ENCODE measurements around the gene BTBD7. TPM values are rescaled to one million over a fixed set of nuclear protein-coding genes. Genes with fewer than 3 reads are reported as not detected.

BTBD7 gene
- total RNA-seq, 1 donor from 2014 or later = 22.2 TPM

DNA sequence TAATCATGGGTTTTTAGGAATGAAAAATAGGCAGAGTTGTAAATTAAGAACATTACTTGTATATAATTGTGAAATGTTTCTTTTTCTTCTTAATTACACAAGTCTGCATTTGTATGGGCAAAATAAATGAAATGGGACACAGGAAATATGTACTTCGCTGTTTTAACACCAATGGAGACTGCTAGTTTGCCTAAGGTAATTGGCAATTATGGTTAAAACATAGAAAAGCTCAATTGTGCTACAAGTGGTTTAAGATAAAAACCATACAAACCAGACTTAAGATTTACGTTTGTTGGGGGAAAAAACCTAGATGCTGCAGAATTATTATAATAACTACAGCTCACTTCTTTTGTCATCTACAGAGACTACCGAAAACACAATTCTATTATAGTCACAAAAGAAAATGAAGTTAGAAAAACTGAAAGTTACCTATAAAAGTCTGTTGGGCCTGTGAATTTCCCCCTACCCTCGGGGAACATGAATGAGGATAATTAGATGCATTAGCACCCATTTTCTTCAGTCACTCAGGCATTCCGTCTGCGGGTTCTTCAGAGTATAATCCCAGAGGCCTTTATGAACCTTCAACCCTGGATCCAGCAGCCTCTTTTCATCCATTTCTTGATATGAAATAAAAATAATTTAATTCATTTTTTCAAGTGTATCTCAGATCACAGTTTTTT lies 37.2 kb downstream of the BTBD7 start:
- TF ChIP-seq, protein P1, sequence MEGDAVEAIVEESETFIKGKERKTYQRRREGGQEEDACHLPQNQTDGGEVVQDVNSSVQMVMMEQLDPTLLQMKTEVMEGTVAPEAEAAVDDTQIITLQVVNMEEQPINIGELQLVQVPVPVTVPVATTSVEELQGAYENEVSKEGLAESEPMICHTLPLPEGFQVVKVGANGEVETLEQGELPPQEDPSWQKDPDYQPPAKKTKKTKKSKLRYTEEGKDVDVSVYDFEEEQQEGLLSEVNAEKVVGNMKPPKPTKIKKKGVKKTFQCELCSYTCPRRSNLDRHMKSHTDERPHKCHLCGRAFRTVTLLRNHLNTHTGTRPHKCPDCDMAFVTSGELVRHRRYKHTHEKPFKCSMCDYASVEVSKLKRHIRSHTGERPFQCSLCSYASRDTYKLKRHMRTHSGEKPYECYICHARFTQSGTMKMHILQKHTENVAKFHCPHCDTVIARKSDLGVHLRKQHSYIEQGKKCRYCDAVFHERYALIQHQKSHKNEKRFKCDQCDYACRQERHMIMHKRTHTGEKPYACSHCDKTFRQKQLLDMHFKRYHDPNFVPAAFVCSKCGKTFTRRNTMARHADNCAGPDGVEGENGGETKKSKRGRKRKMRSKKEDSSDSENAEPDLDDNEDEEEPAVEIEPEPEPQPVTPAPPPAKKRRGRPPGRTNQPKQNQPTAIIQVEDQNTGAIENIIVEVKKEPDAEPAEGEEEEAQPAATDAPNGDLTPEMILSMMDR (conservative IDR thresholded peaks at IDR 0.05; ENCODE audit: low read depth, low read length) = no peak
- H3K4me3 ChIP-seq (ENCODE audit: low read depth, low read length) = no peak overlapping the region
- DNase-seq (ENCODE audit: low read depth) = no peak

DNA sequence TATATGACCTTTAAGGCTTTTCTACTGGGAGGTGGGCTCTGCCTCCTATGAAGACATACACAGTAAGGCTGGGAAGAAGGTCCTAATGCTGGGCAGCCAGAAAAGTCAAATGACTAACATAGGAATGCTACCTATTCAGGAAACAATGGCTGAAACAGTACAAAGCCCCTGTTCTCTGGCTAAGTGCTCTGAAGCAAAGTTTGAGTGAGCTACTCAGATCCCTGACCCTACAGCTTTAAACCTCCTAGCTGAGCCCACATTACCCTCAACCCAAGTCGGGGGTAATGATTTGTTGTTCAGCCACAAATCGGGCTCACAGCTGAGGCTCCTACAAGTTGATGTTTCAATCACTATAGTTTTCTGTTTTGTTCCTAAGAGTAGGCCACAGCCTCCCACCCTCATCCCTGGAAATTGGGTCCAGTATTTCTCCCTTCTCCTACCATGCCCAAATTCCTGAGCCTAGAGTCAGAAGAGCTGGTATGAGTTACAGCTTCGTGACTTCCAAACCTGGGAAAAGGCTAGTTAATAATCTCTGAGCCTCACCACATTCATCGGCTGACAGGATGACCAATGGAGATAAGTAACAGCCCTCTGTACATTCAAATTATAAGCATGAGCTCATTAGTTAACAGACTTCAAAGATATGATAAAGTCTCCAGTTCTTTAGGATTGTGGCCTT lies 46.5 kb downstream of the BTBD7 start:
- no peak overlapping the region for H3K4me3 ChIP-seq (ENCODE audit: low read depth, low read length)
- TF ChIP-seq, protein P1 (conservative IDR thresholded peaks at IDR 0.05; ENCODE audit: low read depth, low read length) = no peak
- DNase-seq (ENCODE audit: low read depth) = peak; percentile 95

DNA sequence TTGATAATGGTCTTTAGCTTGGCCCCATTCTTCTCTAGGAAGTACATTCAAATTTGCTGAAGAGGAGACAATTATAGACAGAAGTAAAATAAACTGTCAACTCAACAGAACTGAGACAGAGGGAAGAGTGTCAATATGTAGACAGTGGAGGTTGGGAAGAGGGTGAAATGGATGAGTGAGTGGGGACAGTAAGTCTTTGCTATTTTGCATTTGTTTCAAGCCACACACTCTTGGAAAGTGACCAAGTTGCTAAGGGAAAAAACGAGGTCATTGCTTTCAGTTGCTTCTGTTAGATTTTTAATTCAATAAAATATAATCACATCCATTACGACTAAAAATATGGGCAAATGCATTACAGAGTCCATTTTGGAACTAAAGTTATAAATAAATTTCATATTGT lies 47.8 kb downstream of the BTBD7 start:
- TF ChIP-seq, protein P1 (conservative IDR thresholded peaks at IDR 0.05; ENCODE audit: low read depth, low read length) = no peak
- peak; percentile 44 for DNase-seq (ENCODE audit: low read depth)

DNA sequence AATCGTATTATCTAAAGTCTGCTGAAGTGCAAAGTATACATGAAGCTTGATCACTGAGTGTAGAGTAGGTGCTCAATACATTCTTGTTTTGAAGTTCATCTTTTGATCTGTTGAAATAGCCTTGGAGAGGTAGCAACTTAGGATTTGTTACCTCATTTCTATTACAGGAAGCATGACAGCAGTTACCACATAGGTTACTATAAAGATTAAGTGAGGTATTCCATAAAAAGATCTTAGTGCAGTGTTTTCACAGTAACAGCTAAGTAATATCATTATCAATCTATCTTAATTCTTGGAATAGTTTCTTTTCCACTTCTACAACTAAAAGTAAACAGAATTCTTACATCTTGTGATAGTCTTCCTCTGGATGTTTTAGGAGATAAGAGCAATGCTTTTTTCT lies 50.9 kb downstream of the BTBD7 start:
- TF ChIP-seq, protein P1 (conservative IDR thresholded peaks at IDR 0.05; ENCODE audit: low read depth, low read length) = no peak
- no peak for DNase-seq (ENCODE audit: low read depth)
- H3K4me3 ChIP-seq (ENCODE audit: low read depth, low read length) = no peak overlapping the region

More for the DNA sequence above, 47.8 kb downstream of the BTBD7 start:
- no peak overlapping the region for H3K4me3 ChIP-seq (ENCODE audit: low read depth, low read length)

DNA sequence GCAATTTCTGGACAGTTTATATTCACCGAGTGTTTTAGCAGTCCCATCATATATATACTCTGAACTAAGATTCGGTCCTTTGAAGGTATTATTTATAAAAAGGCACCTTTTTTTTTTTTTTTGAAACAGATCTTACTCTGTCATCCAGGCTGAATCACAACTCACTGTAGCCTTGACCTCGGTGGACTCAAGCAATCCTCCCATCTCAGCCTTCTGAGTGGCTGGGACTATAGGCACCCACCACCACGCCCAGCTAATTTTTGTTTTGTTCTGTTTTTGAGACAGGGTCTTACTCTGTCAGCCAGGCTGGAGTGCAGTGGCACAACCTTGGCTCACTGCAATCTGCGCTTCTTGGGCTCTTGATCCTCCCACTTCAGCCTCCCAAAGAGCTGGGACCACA lies 52.1 kb downstream of the BTBD7 start:
- no peak for DNase-seq (ENCODE audit: low read depth)
- no peak overlapping the region for H3K4me3 ChIP-seq (ENCODE audit: low read depth, low read length)
- TF ChIP-seq, protein P1 (conservative IDR thresholded peaks at IDR 0.05; ENCODE audit: low read depth, low read length) = no peak

DNA sequence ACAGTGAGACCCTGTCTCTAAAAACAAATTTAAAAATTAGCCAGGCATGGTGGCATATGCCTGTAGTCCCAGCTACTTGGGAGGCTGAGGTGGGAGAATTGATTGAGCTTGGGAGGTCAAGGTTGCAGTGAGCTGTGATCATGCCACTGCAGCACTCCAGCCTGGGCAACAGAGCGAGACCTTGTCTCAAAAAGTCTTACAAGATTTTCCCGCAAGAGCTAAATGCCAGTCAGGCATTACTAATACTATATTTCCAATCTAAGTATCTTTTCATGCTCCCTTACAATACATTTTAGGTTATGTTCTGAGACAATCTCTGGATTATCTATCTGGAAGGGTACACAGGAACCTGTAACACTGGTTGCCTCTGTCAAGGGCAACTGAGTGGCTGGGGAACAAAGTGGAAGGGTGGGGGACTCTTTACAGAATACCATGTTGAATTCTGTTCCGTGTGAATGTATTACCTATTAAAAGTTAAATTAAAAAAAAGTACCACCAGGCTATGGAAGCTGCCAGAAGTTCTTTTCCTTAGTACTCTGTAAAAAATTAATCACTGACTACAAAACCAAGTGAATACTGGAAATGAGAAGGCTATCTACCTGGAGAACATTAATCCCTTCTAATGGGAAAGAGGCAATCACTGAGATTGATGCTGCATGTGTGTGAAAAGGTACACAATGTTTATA lies 56.7 kb downstream of the BTBD7 start:
- H3K4me3 ChIP-seq (ENCODE audit: low read depth, low read length) = no peak overlapping the region
- TF ChIP-seq, protein P1 (conservative IDR thresholded peaks at IDR 0.05; ENCODE audit: low read depth, low read length) = no peak
- DNase-seq (ENCODE audit: low read depth) = peak; percentile 69
